Measurements from ENCODE around the gene POLR2C. TPM values are rescaled to one million over a fixed set of nuclear protein-coding genes. Genes with fewer than 3 reads are reported as not detected.
"Not testable (repeated sequence)": the region's sequence is repeated elsewhere in the genome, so short reads cannot be mapped to it uniquely, and the experiment has no call there.

The POLR2C gene
- total RNA-seq, 1 donor from 2014 or later = 37.9 TPM

- intact Hi-C loops (cut with DNase I) = no loop called here
- DNase-seq (no peak), ATAC-seq (ENCODE audit: poor library complexity) (no peak)
Measured at GRCh38 chr16:57489229-57489628, 26.8 kb downstream of the POLR2C start.

DNA sequence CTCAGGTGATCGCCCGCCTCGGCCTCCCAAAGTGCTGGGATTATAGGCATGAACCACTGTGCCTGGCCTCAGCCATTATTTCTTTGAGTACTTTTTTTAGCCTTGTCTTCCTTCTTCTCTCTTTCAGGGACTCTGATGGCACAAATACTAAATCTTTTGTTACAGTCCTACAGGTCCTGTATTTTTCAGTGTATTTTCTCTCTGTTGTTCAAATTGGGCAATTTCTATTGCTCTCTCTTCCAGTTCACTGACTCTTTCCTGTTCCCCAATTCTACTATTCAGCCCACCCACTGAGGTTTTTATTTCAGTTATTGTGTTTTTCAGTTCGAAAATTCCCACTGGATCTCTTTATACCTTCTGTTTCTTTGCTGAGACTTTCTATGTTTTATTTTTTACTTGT is 31.3 kb downstream of the POLR2C start:
- ATAC-seq (ENCODE audit: poor library complexity) (no peak), DNase-seq (no peak)
- intact Hi-C loops (cut with DNase I) = no loop called here

- DNase-seq (peak; percentile 21), ATAC-seq (ENCODE audit: poor library complexity) (no peak)
- intact Hi-C loops (cut with DNase I) = no loop called here
Measured at GRCh38 chr16:57497121-57497520, 34.6 kb downstream of the POLR2C start.

DNA sequence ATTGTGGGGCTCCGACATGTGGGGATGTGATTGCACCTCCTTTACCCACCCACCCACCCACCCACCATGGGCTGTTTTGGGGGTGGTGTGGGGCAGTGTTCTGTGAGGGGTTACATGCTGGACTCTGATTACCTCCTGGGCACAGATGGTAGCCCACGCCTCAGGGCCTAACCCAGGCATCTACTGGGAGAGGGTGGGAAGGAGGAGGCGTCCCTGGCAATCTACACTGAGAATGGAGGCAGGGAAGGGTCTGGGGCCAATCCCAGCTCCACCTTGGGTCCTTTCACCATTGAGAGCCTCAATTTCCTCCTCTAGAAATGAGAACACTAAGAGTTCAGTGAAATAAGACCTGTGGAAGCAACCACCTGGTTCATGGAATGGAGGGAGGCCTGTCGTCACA is 35.6 kb downstream of the POLR2C start:
- intact Hi-C loops (cut with DNase I) = no loop called here
- no peak for DNase-seq
- no peak for ATAC-seq (ENCODE audit: poor library complexity)

- ATAC-seq (ENCODE audit: poor library complexity); intact Hi-C loops (cut with DNase I): not testable (repeated sequence)
- DNase-seq = peak; percentile 19
Measured at GRCh38 chr16:57499941-57500340, 37.5 kb downstream of the POLR2C start.

- ATAC-seq (ENCODE audit: poor library complexity) (no peak), DNase-seq (peak; percentile 22)
- intact Hi-C loops (cut with DNase I) = no loop called here
Measured at GRCh38 chr16:57500578-57501111, 38.2 kb downstream of the POLR2C start.

- intact Hi-C loops (cut with DNase I) = no loop called here
- ATAC-seq (ENCODE audit: poor library complexity) (no peak), DNase-seq (no peak)
Measured at GRCh38 chr16:57501492-57501891, 39.0 kb downstream of the POLR2C start.

- ATAC-seq (ENCODE audit: poor library complexity) (no peak), DNase-seq (no peak)
- intact Hi-C loops (cut with DNase I) = no loop called here
Measured at GRCh38 chr16:57502048-57502775, 39.7 kb downstream of the POLR2C start.

DNA sequence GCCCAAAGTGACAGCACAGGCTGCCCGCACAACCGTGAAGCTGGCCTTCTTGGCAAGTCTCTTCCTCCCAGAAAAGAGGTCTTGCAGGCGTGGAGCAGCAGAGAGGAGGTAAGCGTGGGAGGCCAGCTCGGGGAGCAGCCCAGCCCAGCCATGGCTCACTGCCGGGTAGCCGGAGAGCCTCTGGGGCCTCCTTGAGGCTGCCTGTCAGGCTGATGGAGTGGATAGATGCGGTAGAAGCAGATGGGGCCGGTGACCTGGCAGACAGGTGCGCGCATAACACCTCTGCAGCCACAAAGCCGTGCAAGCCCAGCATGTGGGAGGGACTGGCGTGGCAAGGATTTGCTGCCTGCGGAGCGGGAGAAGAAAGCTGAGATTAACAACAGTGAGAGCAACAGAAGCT is 40.9 kb downstream of the POLR2C start:
- intact Hi-C loops (cut with DNase I) = no loop called here
- DNase-seq (peak; percentile 37), ATAC-seq (ENCODE audit: poor library complexity) (no peak)

DNA sequence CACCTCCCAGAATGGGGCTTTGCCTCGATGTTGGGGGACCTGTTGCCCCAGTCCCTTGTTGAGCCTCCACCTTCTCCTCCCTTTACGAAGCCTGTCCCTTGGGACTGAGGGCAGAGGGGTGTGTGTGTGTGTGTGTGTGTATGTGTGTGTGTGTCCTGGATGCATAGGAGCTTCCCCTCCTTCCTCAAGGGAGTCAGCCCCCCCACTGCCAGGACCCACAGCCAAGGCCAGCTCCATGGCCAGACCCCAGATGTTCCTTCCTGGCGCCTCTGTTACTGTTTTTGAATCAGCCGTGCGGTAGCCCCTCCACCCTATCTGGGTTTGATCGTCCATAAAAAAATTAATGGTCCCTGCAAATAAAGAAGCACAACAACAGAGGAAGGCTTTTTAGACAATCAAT is 41.5 kb downstream of the POLR2C start:
- peak; percentile 8 for DNase-seq
- intact Hi-C loops (cut with DNase I) = no loop called here

DNA sequence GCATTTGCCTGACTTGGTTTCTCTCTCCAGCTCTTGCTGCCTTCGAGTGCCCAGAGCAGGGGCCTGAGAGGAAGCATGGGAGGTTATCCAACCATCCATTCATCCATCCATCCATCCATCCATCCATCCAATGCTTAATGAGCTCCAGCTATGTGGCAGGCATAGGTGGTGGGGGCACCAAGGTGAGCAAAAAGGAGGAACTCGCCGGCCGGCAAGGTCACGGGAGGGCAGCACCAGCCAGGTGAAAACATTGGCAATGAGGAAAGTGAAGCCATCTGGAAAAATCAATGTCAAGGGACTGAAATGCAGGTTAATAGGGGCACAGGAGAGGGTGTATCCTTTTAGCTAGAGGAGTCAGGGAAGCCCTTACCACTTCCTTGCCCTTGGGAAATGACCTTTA is 42.0 kb downstream of the POLR2C start:
- DNase-seq = peak; percentile 31
- no peak for ATAC-seq (ENCODE audit: poor library complexity)
- intact Hi-C loops (cut with DNase I) = no loop called here

More for the DNA sequence above, 41.5 kb downstream of the POLR2C start:
- no peak for ATAC-seq (ENCODE audit: poor library complexity)

GRCh38 chr16:57505169-57505568 is 42.7 kb downstream of the POLR2C start:
- no peak for ATAC-seq (ENCODE audit: poor library complexity)
- DNase-seq = peak; percentile 22
- intact Hi-C loops (cut with DNase I) = no loop called here

DNA sequence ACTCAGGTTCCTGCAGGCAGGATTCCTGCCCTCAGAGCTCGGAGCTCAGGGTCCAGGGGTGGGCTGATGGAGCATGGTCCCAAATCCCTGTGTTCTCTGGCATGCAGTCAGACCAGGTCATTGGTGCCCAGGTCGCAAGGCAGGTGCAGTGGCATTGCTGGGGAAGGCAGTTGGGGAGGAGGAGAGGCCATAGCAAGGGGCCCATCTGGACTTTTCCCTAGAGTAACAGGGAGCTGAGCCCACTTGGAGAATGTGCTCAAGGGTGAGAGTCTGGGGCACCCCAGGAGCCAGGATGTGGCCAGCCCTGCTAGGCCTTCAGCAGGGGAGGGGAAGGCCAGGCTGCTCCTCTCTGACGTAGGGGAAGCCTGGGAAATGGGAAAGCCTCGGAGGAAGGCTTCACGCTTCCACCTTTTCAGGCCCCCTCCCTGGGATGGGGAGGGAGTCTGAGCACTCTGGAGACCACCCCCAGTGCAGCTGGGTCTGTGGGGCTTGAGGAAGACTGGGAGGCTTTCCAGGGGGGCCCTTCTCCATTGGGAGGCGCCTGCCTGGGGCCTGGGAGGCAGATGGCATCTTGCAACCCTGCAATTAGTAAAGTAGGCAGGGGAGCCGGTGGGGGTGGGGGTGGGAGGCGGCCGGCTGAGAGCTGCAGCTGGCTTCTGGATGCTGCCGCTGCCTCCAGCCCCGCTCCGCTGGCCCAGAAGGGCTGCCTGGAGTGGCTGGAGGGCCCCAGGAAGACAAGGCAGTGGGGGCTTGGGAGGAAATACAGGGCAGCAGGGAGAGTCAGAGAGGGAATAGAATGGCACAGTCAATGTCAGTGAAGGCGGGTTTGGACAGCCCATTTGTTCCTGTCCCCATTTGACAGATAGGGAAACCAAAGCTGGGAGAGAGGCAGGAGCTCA is 44.9 kb downstream of the POLR2C start:
- DNase-seq (peak; percentile 23), ATAC-seq (ENCODE audit: poor library complexity) (no peak)
- intact Hi-C loops (cut with DNase I) = no loop called here

DNA sequence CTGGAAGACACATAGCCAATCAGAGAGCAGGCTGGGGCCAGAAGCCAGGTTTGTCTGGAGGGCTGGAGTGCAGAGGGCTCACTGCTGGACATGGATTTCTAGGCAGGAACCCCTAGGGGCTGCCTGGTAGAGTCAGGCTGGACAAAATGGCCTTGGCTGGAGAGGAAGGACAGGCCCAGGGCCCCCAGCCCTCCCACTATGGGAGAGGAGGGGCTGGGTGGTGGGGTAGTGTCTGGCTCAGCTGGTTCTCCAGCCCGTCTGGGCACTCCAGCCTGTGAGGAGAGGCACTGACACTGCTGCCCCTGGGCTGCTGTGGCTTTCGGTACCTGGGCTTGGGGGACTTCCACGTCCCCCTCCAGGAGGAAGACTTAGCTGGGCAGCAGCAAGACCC is 45.6 kb downstream of the POLR2C start:
- DNase-seq (no peak), ATAC-seq (ENCODE audit: poor library complexity) (no peak)
- intact Hi-C loops (cut with DNase I) = no loop called here

DNA sequence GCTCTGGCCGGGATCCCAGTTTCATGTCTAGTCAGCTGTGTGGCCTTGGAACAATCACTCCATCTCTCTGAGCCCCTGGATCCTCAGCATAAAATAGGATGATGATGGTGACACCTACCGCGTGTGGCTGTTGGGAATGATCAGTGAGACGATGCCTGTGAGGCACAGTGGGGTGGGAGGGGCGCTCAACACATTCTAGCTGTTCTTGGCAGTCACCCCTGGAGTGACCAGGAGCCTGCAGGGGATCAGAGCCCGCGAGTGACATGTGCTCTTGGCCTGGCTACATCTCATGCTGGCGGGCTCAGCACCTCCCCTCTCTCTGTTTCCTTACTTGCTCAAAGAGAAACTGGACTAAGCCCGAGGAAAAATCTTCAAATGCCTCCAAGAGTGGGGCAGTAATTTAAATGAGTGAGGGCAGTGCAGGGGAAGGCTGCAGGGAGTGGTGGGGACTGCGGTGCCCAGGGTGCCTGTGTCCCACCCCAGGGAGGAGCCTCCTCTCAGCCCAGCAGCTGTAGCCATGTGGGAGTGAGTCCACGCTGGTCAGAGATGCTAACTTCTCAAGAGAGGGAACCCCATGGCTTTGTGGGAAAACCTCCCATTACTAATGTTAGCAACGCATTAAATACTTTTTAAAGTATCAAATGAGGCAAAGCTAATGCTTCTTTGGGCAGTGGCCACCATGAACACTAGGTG is 46.9 kb downstream of the POLR2C start:
- intact Hi-C loops (cut with DNase I) = no loop called here
- ATAC-seq (ENCODE audit: poor library complexity) (no peak), DNase-seq (peak; percentile 43)

- ATAC-seq (ENCODE audit: poor library complexity) (no peak), DNase-seq (peak; percentile 30)
- intact Hi-C loops (cut with DNase I) = no loop called here
Measured at GRCh38 chr16:57510016-57510871, 47.8 kb downstream of the POLR2C start.

GRCh38 chr16:57512296-57513001 is 50.0 kb downstream of the POLR2C start:
- intact Hi-C loops (cut with DNase I) = no loop called here
- DNase-seq = peak; percentile 22
- ATAC-seq (ENCODE audit: poor library complexity) = no peak
